Subcutaneous abdominal adipose tissue (tissue), 5 donors: ENCODE measurements around the gene GRK3.
A peak's percentile ranks its signal among the peaks of the same experiment; 100 is the strongest.
"Not testable (repeated sequence)": the region's sequence is repeated elsewhere in the genome, so short reads cannot be mapped to it uniquely, and the experiment has no call there.

Experiments
- H3K27ac ChIP-seq: one replicate; pipeline ENCODE4 v1.7.0; 2013; ENCODE audit warnings: low read depth, mild to moderate bottlenecking, inconsistent platforms, low read length, moderate library complexity
- H3K27me3 ChIP-seq, 5 donors: one replicate each; pipeline ENCODE4 v1.7.0; 2013; ENCODE audit warnings: low read length in 5 of 5, inconsistent platforms in 1 of 5; ENCODE audit not compliant: control insufficient read depth in 5 of 5, insufficient read depth in 4 of 5
- H3K36me3 ChIP-seq, 5 donors: one replicate each; pipeline ENCODE4 v1.7.0; 2013; ENCODE audit warnings: low read length in 5 of 5; ENCODE audit not compliant: control insufficient read depth in 5 of 5, insufficient read depth in 5 of 5
- H3K4me1 ChIP-seq, 5 donors: one replicate each; pipeline ENCODE4 v1.7.0; 2013; ENCODE audit warnings: low read length in 5 of 5, mild to moderate bottlenecking in 3 of 5, moderate library complexity in 1 of 5; ENCODE audit not compliant: control insufficient read depth in 5 of 5, insufficient read depth in 5 of 5
- H3K4me3 ChIP-seq, 5 donors: one replicate each; pipeline ENCODE4 v1.7.0; 2013; ENCODE audit warnings: low read length in 5 of 5, low read depth in 1 of 5
- H3K9ac ChIP-seq, 5 donors: one replicate each; pipeline ENCODE4 v1.7.0; 2013; ENCODE audit warnings: low read length in 5 of 5, mild to moderate bottlenecking in 4 of 5, moderate library complexity in 3 of 5
- H3K9me3 ChIP-seq, 5 donors: one replicate each; pipeline ENCODE4 v1.7.0; 2013; ENCODE audit warnings: low read length in 5 of 5; ENCODE audit not compliant: control insufficient read depth in 5 of 5
- donor health status: healthy.
- donor health status: healthy.
- donor health status: healthy.
- donor health status: healthy.
- donor health status: healthy.

GRK3 gene

GRCh38 chr22:25614791-25615190 lies 50.3 kb downstream of the GRK3 start:
- not testable (repeated sequence) for H3K9me3 ChIP-seq, H3K9ac ChIP-seq, H3K4me3 ChIP-seq, H3K27ac ChIP-seq, H3K36me3 ChIP-seq, H3K27me3 ChIP-seq
- peaks cover 0 to 16% (median 5%) of the 10 kb centered on the region in 5 donors for H3K4me1 ChIP-seq

- no peak overlapping the region for H3K4me3 ChIP-seq
- H3K27ac ChIP-seq = peak overlapping the region; percentile 38
- no peaks in the 10 kb centered on the region for H3K27me3 ChIP-seq
- H3K9ac ChIP-seq = peak overlapping the region in 1 of 5 donors; percentile 40
- peaks cover 0 to 14% (median 6%) of the 10 kb centered on the region in 5 donors for H3K36me3 ChIP-seq
- H3K4me1 ChIP-seq = peaks cover 0 to 26% (median 12%) of the 10 kb centered on the region in 5 donors
- no peaks in the 10 kb centered on the region for H3K9me3 ChIP-seq
These were observed 57.5 kb downstream of the GRK3 start for GRCh38 chr22:25621986-25622385.

- no peak overlapping the region for H3K9ac ChIP-seq
- H3K36me3 ChIP-seq = peaks cover 0 to 14% (median 6%) of the 10 kb centered on the region in 5 donors
- no peaks in the 10 kb centered on the region for H3K27me3 ChIP-seq
- H3K27ac ChIP-seq = no peak overlapping the region
- H3K4me1 ChIP-seq = peaks cover 0 to 39% (median 25%) of the 10 kb centered on the region in 5 donors
- no peak overlapping the region for H3K4me3 ChIP-seq
- no peaks in the 10 kb centered on the region for H3K9me3 ChIP-seq
These were observed 58.8 kb downstream of the GRK3 start for GRCh38 chr22:25623310-25623734.

GRCh38 chr22:25623851-25624250 lies 59.4 kb downstream of the GRK3 start:
- Histone ChIP-seq H3K36me3 (peaks cover 0 to 14% (median 6%) of the 10 kb centered on the region in 5 donors), H3K27me3 (no peaks in the 10 kb centered on the region), H3K27ac (peak overlapping the region; percentile 43), H3K9ac (no peak overlapping the region), H3K4me1 (peaks cover 0 to 44% (median 29%) of the 10 kb centered on the region in 5 donors), H3K4me3 (no peak overlapping the region), H3K9me3 (no peaks in the 10 kb centered on the region)

GRCh38 chr22:25624476-25624875 lies 60.0 kb downstream of the GRK3 start:
- H3K9ac ChIP-seq = no peak overlapping the region
- peaks cover 0 to 14% (median 6%) of the 10 kb centered on the region in 5 donors for H3K36me3 ChIP-seq
- H3K4me3 ChIP-seq = no peak overlapping the region
- H3K4me1 ChIP-seq = peaks cover 0 to 48% (median 34%) of the 10 kb centered on the region in 5 donors
- peak overlapping the region; percentile 43 for H3K27ac ChIP-seq
- no peaks in the 10 kb centered on the region for H3K27me3 ChIP-seq
- no peaks in the 10 kb centered on the region for H3K9me3 ChIP-seq

GRCh38 chr22:25625747-25626623 lies 61.5 kb downstream of the GRK3 start:
- not testable (repeated sequence) for H3K27me3 ChIP-seq, H3K27ac ChIP-seq, H3K4me3 ChIP-seq, H3K9me3 ChIP-seq, H3K9ac ChIP-seq
- Histone ChIP-seq H3K4me1 (peaks cover 0 to 52% (median 27%) of the 10 kb centered on the region in 5 donors), H3K36me3 (peaks cover 0 to 14% (median 6%) of the 10 kb centered on the region in 5 donors)

GRCh38 chr22:25626624-25626990 lies 62.1 kb downstream of the GRK3 start:
- Histone ChIP-seq H3K27me3 (no peaks in the 10 kb centered on the region), H3K36me3 (peaks cover 0 to 14% (median 6%) of the 10 kb centered on the region in 5 donors), H3K27ac (no peak overlapping the region), H3K4me3 (no peak overlapping the region), H3K9ac (no peak overlapping the region), H3K9me3 (no peaks in the 10 kb centered on the region), H3K4me1 (peaks cover 0 to 54% (median 31%) of the 10 kb centered on the region in 5 donors)

GRCh38 chr22:25627271-25627852 lies 62.9 kb downstream of the GRK3 start:
- Histone ChIP-seq H3K9me3 (no peaks in the 10 kb centered on the region), H3K9ac (no peak overlapping the region), H3K4me1 (peaks cover 0 to 58% (median 31%) of the 10 kb centered on the region in 5 donors), H3K27ac (peak overlapping the region; percentile 32), H3K36me3 (peaks cover 0 to 14% (median 6%) of the 10 kb centered on the region in 5 donors), H3K27me3 (no peaks in the 10 kb centered on the region), H3K4me3 (no peak overlapping the region)

GRCh38 chr22:25628494-25628893 lies 64.0 kb downstream of the GRK3 start:
- Histone ChIP-seq H3K27me3 (no peaks in the 10 kb centered on the region), H3K4me1 (peaks cover 0 to 54% (median 31%) of the 10 kb centered on the region in 5 donors), H3K9ac (no peak overlapping the region), H3K4me3 (no peak overlapping the region), H3K9me3 (no peaks in the 10 kb centered on the region), H3K36me3 (peaks cover 0 to 7% (median 4%) of the 10 kb centered on the region in 5 donors), H3K27ac (peak overlapping the region; percentile 32)

GRCh38 chr22:25629613-25630012 lies 65.1 kb downstream of the GRK3 start:
- Histone ChIP-seq H3K9ac (no peak overlapping the region), H3K9me3 (no peaks in the 10 kb centered on the region), H3K36me3 (no peaks in the 10 kb centered on the region), H3K4me3 (no peak overlapping the region), H3K4me1 (peaks cover 0 to 52% (median 31%) of the 10 kb centered on the region in 5 donors), H3K27ac (no peak overlapping the region), H3K27me3 (no peaks in the 10 kb centered on the region)
